MCF 10A (cell line): ENCODE measurements around the gene SLC6A15. TPM values are rescaled to one million over a fixed set of nuclear protein-coding genes. Genes with fewer than 3 reads are reported as not detected.

Experiments used
- BruUV-seq: library from RNA; stranded (reverse); fragments of 400-500 nt; replicated peaks from 2 replicates; lab custom pipeline; 2021; lab: Mats Ljungman, UMichigan
- CTCF ChIA-PET: fragments of 300-600 bp; sonication (Branson Sonifier 250); formaldehyde crosslinking; extraction: SDS; loops from one replicate; lab custom pipeline; 2021; ENCODE audit warnings: antibody characterized with exemption, inconsistent platforms; lab: Yijun Ruan, JAX
- POLR2A ChIA-PET: fragments of 300-600, 350-650 bp; sonication (Branson Sonifier 250); formaldehyde crosslinking; extraction: SDS; loops from one replicate; lab custom pipeline; 2020; ENCODE audit warnings: antibody characterized with exemption, inconsistent platforms; lab: Yijun Ruan, JAX
- DNase-seq: peaks from one replicate; pipeline ENCODE4 v3.0.0-alpha.2; 2018; ENCODE audit not compliant: unreplicated experiment
- H3K27ac Mint-ChIP-seq: one replicate; pipeline ENCODE4 v1.8.0; 2022; ENCODE audit warnings: mild to moderate bottlenecking, low read depth, mixed read lengths; ENCODE audit not compliant: unreplicated experiment
- H3K27me3 Mint-ChIP-seq: one replicate; pipeline ENCODE4 v1.8.0; 2022; ENCODE audit warnings: mixed read lengths; ENCODE audit not compliant: insufficient read depth, unreplicated experiment
- H3K36me3 Mint-ChIP-seq: one replicate; pipeline ENCODE4 v1.8.0; 2022; ENCODE audit warnings: mild to moderate bottlenecking, moderate library complexity, mixed read lengths; ENCODE audit not compliant: insufficient read depth, unreplicated experiment
- H3K4me1 Mint-ChIP-seq: one replicate; pipeline ENCODE4 v1.8.0; 2022; ENCODE audit warnings: mixed read lengths; ENCODE audit not compliant: insufficient read depth, unreplicated experiment
- H3K4me3 Mint-ChIP-seq: one replicate; pipeline ENCODE4 v1.8.0; 2022; ENCODE audit warnings: mild to moderate bottlenecking, moderate library complexity, mixed read lengths; ENCODE audit not compliant: unreplicated experiment
- H3K9me3 Mint-ChIP-seq: one replicate; pipeline ENCODE4 v1.8.0; 2022; ENCODE audit warnings: mixed read lengths; ENCODE audit not compliant: unreplicated experiment
- CTCF ChIP-seq: fragments of 200-600 bp; IDR thresholded peaks from one replicate; pipeline ENCODE4 v1.8.0; 2022; ENCODE audit warnings: antibody characterized with exemption, mild to moderate bottlenecking; ENCODE audit not compliant: unreplicated experiment
- intact Hi-C: fragments of 100-400 bp; cut with micrococcal nuclease; formaldehyde crosslinking; loops from 2 replicates; pipeline ENCODE4 v1.14.1; 2022
- total RNA-seq: library from RNA; stranded (reverse); gene quantifications from 2 replicates; pipeline ENCODE4 v1.2.3, GENCODE V29; 2022

The SLC6A15 gene
- total RNA-seq, 1 experiment from 2014 or later, result 94.0 TPM

GRCh38 chr12:84888861-84889260 lies 23.7 kb downstream of the SLC6A15 start:
- intact Hi-C loops, result no loop called here
- TF ChIP-seq CTCF, result no peak
- Mint-ChIP-seq H3K4me3 (no peak overlapping the region), H3K9me3 (no peaks in the 10 kb centered on the region), H3K4me1 (no peaks in the 10 kb centered on the region), H3K36me3 (peaks cover 30% of the 10 kb centered on the region), H3K27ac (no peak overlapping the region), H3K27me3 (no peaks in the 10 kb centered on the region)
- POLR2A ChIA-PET, result no interaction called here
- DNase-seq, result no peak
- BruUV-seq, result no TSS peak
- CTCF ChIA-PET, result interaction anchor here (1.2 kb wide), 1 partner anchor 14 kb away, joined by 3 read pairs; no protein-coding TSS in a partner anchor

GRCh38 chr12:84877340-84877739 lies 35.3 kb downstream of the SLC6A15 start:
- no peaks in the 10 kb centered on the region for H3K9me3 Mint-ChIP-seq
- TF ChIP-seq CTCF, result no peak
- DNase-seq, result no peak
- BruUV-seq, result no TSS peak
- H3K27me3 Mint-ChIP-seq, result no peaks in the 10 kb centered on the region
- intact Hi-C loops, result loop anchor here (10.0 kb wide), 1 partner anchor 577 kb away; no protein-coding TSS in a partner anchor
- no peaks in the 10 kb centered on the region for H3K4me1 Mint-ChIP-seq
- H3K4me3 Mint-ChIP-seq, result no peak overlapping the region
- H3K27ac Mint-ChIP-seq, result peak overlapping the region; percentile 44
- CTCF ChIA-PET, result interaction anchor here (0.6 to 11.5 kb wide), 6 partner anchors 11 to 198 kb away, joined by 3 to 282 read pairs (median 3); no protein-coding TSS in a partner anchor
- POLR2A ChIA-PET, result interaction anchor here (1.5 to 5.7 kb wide), 2 partner anchors 34 to 154 kb away, joined by 4 to 36 read pairs; partner anchors contain the start of gene SLC6A15
- H3K36me3 Mint-ChIP-seq, result peaks cover 25% of the 10 kb centered on the region

DNA sequence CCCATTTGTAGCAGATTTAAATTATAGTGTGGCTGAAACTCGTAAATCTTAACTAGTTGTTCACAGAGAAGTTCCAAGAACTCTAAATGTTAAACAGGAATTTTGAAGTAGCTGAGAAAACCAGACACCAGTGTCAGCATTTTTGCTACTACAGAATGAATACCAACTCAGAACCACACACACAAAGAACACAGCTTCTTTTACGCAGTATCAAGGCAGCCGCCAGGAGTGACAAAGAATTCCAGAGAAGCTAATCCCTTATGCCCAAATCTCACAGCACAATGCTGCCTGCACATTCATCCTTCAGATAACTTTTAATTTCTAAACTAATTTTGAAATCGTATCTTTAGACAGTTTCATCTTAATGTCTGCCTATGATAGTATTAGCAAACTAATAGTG lies 37.4 kb downstream of the SLC6A15 start:
- no TSS peak for BruUV-seq
- POLR2A ChIA-PET, result interaction anchor here (0.6 to 5.7 kb wide), 5 partner anchors 26 to 161 kb away, joined by 3 to 36 read pairs (median 4); partner anchors contain the start of genes LRRIQ1, SLC6A15 and TSPAN19
- Mint-ChIP-seq H3K27me3 (no peaks in the 10 kb centered on the region), H3K4me1 (no peaks in the 10 kb centered on the region), H3K27ac (no peak overlapping the region), H3K4me3 (no peak overlapping the region), H3K9me3 (no peaks in the 10 kb centered on the region), H3K36me3 (peaks cover 21% of the 10 kb centered on the region)
- no peak for TF ChIP-seq CTCF
- CTCF ChIA-PET, result interaction anchor here (0.6 to 11.5 kb wide), 22 partner anchors 10 to 441 kb away, joined by 3 to 282 read pairs (median 3); partner anchors contain the start of genes LRRIQ1, SLC6A15 and TSPAN19
- no peak for DNase-seq
- intact Hi-C loops, result loop anchor here (2.0 to 10.0 kb wide), 2 partner anchors 36 to 580 kb away; no protein-coding TSS in a partner anchor

- Mint-ChIP-seq H3K27me3 (no peaks in the 10 kb centered on the region), H3K4me3 (no peak overlapping the region), H3K9me3 (no peaks in the 10 kb centered on the region), H3K27ac (no peak overlapping the region), H3K36me3 (peaks cover 21% of the 10 kb centered on the region), H3K4me1 (no peaks in the 10 kb centered on the region)
- no peak for DNase-seq
- CTCF ChIA-PET, result interaction anchor here (0.6 to 11.5 kb wide), 22 partner anchors 10 to 704 kb away, joined by 3 to 282 read pairs (median 3); partner anchors contain the start of genes LRRIQ1, SLC6A15 and TSPAN19
- intact Hi-C loops, result loop anchor here (1.0 to 10.0 kb wide), 4 partner anchors 36 to 580 kb away; no protein-coding TSS in a partner anchor
- no peak for TF ChIP-seq CTCF
- POLR2A ChIA-PET, result interaction anchor here (1.0 to 5.7 kb wide), 4 partner anchors 37 to 161 kb away, joined by 3 to 36 read pairs (median 10); partner anchors contain the start of genes LRRIQ1, SLC6A15 and TSPAN19
- no TSS peak for BruUV-seq
These were observed 37.8 kb downstream of the SLC6A15 start for GRCh38 chr12:84874825-84875139.
